Heart right ventricle (tissue), 16 donors: ENCODE data around the gene CNPY3. TPM values are rescaled to one million over a fixed set of nuclear protein-coding genes. Genes with fewer than 3 reads are reported as not detected.

Experiments
- ATAC-seq, 8 donors: fragments of 200-7000 bp; cut with Tn5 transposase; one replicate each; pipeline ENCODE4 v1.9.1; 2020; ENCODE audit warnings: mild to moderate bottlenecking in 8 of 8, moderate library complexity in 8 of 8, moderate number of reproducible peaks in 1 of 8
- DNase-seq, 2 donors: peaks; one replicate each; pipeline ENCODE4 v3.0.0-alpha.2; 2020
- H3K27ac ChIP-seq, 10 donors: fragments of 200-600 bp; sonication (generic) in 2 of 10; one replicate each; pipeline versions ENCODE4 v1.5.0 to v1.8.0; 2020 to 2022; ENCODE audit warnings: mild to moderate bottlenecking in 3 of 10
- H3K27me3 ChIP-seq, 7 donors: fragments of 200-600 bp; one replicate each; pipeline ENCODE4 v1.8.0; 2021 to 2022; ENCODE audit warnings: mild to moderate bottlenecking in 2 of 7
- H3K36me3 ChIP-seq, 9 donors: fragments of 200-600 bp; sonication (generic) in 1 of 9; one replicate each; pipeline versions ENCODE4 v1.5.0 to v1.8.0; 2020 to 2022; ENCODE audit warnings: mild to moderate bottlenecking in 2 of 9
- H3K4me1 ChIP-seq, 9 donors: fragments of 200-600 bp; sonication (generic) in 1 of 9; one replicate each; pipeline versions ENCODE4 v1.5.0 to v1.8.0; 2020 to 2022; ENCODE audit warnings: mild to moderate bottlenecking in 4 of 9
- H3K4me3 ChIP-seq, 10 donors: fragments of 200-600 bp; sonication (generic) in 2 of 10; one replicate each; pipeline versions ENCODE4 v1.5.0 to v1.8.0; 2020 to 2022; ENCODE audit warnings: mild to moderate bottlenecking in 7 of 10, moderate library complexity in 2 of 10
- H3K9me3 ChIP-seq, 11 donors: fragments of 200-600 bp in 10 of 11; sonication (generic) in 2 of 11; one replicate each; pipeline versions ENCODE4 v1.5.0 to v1.8.0; 2013 to 2022; ENCODE audit warnings: mild to moderate bottlenecking in 2 of 11, control low read depth in 1 of 11, moderate library complexity in 1 of 11
- WGBS, 2 donors: extraction: QIAGEN DNeasy Blood & Tissue Kit; methylation state at CpG; one replicate each; pipeline ENCODE4 v1.1.7; 2013; ENCODE audit warnings: inconsistent platforms in 1 of 2; 5-methylcytosine and 5-hydroxymethylcytosine counted together
- intact Hi-C, 10 donors: fragments of 100-400 bp; cut with DNase I; formaldehyde crosslinking; loops; one replicate each; pipeline versions ENCODE4 v1.11.1 to v1.14.2; 2022
- polyA plus RNA-seq, 2 donors: library from polyadenylated mRNA; stranded (reverse); fragments of 200-250 nt; gene quantifications; one replicate each; pipeline ENCODE4 v1.2.3, GENCODE V29; 2013
- total RNA-seq, 10 donors: library from RNA; stranded (reverse); fragmentation: NEBNext Ultra II Directional in 3 of 10; extraction: Animal tissue kit (Norgen Biotek cat#: 25700) in 3 of 10; gene quantifications; one replicate each; pipeline versions ENCODE4 v1.2.1 to v1.2.4, GENCODE V29; 2021 to 2023
- TF ChIP-seq, protein P1 (sequence below), 9 donors: fragments of 200-600 bp; sonication (generic) in 2 of 9; IDR thresholded peaks; one replicate each; pipeline versions ENCODE4 v1.5.0 to v1.8.0; 2021 to 2022; ENCODE audit warnings: antibody characterized with exemption in 9 of 9, mild to moderate bottlenecking in 5 of 9, moderate library complexity in 1 of 9
- donor health status: Arrhythmogenic right ventricular cardiomyopathy.
- donor health status: ischemic (EF 13 %, LVEDD 7.1; RV severe dilation, severe dysfunction).
- donor health status: healthy with polysubstance abuse.
- donor health status: DM: no; HTN: yes; CAD: no.
- donor health status: DM: no; HTN: no; CAD: no.
- donor health status: ischemic (EF 25% LVEDD 6.9; RV normal size, moderate dysfunction).
- donor health status: ischemic (EF 25% LVEDD 5.7; RV mildly dilated, moderate dysfunction).
- donor health status: healthy.
- donor health status: DM: yes; HTN: yes; CAD: no.
- donor health status: Ischemic cardiomyopathy.
- donor health status: ischemic (EF 35%, LVEDD 5.7; RV mildly dilated, moderate dysfunction).
- donor health status: nonischemic (EF 11% LVEDD 7.7; RV severe dilation, severe dysfunction).
- donor health status: DM: yes; HTN: yes; CAD: no.
- donor health status: PGD.
- donor health status: ischemic (EF 29% LVEDD 5.4; RV normal size, mild dysfunction).
- donor health status: nonischemic (EF 23%, LVEDD 6.1; RV moderate dilation, normal function).

Gene CNPY3
- total and polyA plus RNA-seq, 12 donors: 10.4 to 40.4 (median 15.9) TPM

- intact Hi-C loops: loop anchor here in 8 of 10 donors (2.0 to 10.0 kb wide), 7 partner anchors 70 to 428 kb away; partner anchors contain the start of genes CUL7 (in 1 of the 8), KLC4 (in 1 of the 8), KLHDC3 (in 1 of the 8) and MEA1 (in 1 of the 8)
- H3K27me3 ChIP-seq: no peaks in the 10 kb centered on the region
- no peak overlapping the region for H3K4me3 ChIP-seq
- 85 to 94% methylated on average over 10 of the region's 10 CpGs for WGBS, 2 donors
- H3K9me3 ChIP-seq: no peaks in the 10 kb centered on the region
- DNase-seq: no peak
- peaks cover 0 to 36% (median 10%) of the 10 kb centered on the region in 9 donors for H3K4me1 ChIP-seq
- no peak overlapping the region for H3K27ac ChIP-seq
- TF ChIP-seq, protein P1, sequence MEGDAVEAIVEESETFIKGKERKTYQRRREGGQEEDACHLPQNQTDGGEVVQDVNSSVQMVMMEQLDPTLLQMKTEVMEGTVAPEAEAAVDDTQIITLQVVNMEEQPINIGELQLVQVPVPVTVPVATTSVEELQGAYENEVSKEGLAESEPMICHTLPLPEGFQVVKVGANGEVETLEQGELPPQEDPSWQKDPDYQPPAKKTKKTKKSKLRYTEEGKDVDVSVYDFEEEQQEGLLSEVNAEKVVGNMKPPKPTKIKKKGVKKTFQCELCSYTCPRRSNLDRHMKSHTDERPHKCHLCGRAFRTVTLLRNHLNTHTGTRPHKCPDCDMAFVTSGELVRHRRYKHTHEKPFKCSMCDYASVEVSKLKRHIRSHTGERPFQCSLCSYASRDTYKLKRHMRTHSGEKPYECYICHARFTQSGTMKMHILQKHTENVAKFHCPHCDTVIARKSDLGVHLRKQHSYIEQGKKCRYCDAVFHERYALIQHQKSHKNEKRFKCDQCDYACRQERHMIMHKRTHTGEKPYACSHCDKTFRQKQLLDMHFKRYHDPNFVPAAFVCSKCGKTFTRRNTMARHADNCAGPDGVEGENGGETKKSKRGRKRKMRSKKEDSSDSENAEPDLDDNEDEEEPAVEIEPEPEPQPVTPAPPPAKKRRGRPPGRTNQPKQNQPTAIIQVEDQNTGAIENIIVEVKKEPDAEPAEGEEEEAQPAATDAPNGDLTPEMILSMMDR (IDR thresholded peaks at IDR 0.05): no peak
- no peaks in the 10 kb centered on the region for H3K36me3 ChIP-seq
- no peak for ATAC-seq
Measured at GRCh38 chr6:42904467-42904866, 24.8 kb upstream of the CNPY3 start.

GRCh38 chr6:42907336-42907735 lies 21.9 kb upstream of the CNPY3 start:
- intact Hi-C loops: loop anchor here in 2 of 10 donors (10.0 kb wide), 2 partner anchors 67 to 147 kb away; partner anchors contain the start of genes CUL7 (in 1 of the 2), KLC4 (in 1 of the 2), MRPL2 (in 1 of the 2) and PEX6 (in 1 of the 2)

GRCh38 chr6:42909835-42910234 lies 19.4 kb upstream of the CNPY3 start:
- no peaks in the 10 kb centered on the region for H3K36me3 ChIP-seq
- H3K9me3 ChIP-seq: no peaks in the 10 kb centered on the region
- peaks cover 0 to 22% (median 16%) of the 10 kb centered on the region in 7 donors for H3K27me3 ChIP-seq
- peaks cover 0 to 16% (median 7%) of the 10 kb centered on the region in 9 donors for H3K4me1 ChIP-seq
- 84 to 89% methylated on average over 10 of the region's 10 CpGs for WGBS, 2 donors
- H3K4me3 ChIP-seq: no peak overlapping the region
- ATAC-seq: no peak
- H3K27ac ChIP-seq: no peak overlapping the region
- TF ChIP-seq, protein P1 (IDR thresholded peaks at IDR 0.05): no peak
- no peak for DNase-seq
- intact Hi-C loops: loop anchor here in 2 of 10 donors (10.0 kb wide), 3 partner anchors 65 to 145 kb away; partner anchors contain the start of genes CUL7 (in 1 of the 2), KLC4 (in 1 of the 2), MRPL2 (in 1 of the 2) and PEX6 (in 1 of the 2)

More at GRCh38 chr6:42907336-42907735, 21.9 kb upstream of the CNPY3 start:
- DNase-seq: peak in 1 of 2 donors; percentile 33
- H3K4me1 ChIP-seq: peaks cover 0 to 25% (median 7%) of the 10 kb centered on the region in 9 donors
- no peaks in the 10 kb centered on the region for H3K9me3 ChIP-seq
- WGBS, 2 donors: 13 to 19% methylated on average over 5 of the region's 5 CpGs
- H3K4me3 ChIP-seq: no peak overlapping the region
- H3K27ac ChIP-seq: no peak overlapping the region
- no peaks in the 10 kb centered on the region for H3K36me3 ChIP-seq
- peak; percentile 45 to 80 (median 68) for ATAC-seq
- H3K27me3 ChIP-seq: peaks cover 0 to 16% (median 12%) of the 10 kb centered on the region in 7 donors
- TF ChIP-seq, protein P1 (IDR thresholded peaks at IDR 0.05): no peak

DNA sequence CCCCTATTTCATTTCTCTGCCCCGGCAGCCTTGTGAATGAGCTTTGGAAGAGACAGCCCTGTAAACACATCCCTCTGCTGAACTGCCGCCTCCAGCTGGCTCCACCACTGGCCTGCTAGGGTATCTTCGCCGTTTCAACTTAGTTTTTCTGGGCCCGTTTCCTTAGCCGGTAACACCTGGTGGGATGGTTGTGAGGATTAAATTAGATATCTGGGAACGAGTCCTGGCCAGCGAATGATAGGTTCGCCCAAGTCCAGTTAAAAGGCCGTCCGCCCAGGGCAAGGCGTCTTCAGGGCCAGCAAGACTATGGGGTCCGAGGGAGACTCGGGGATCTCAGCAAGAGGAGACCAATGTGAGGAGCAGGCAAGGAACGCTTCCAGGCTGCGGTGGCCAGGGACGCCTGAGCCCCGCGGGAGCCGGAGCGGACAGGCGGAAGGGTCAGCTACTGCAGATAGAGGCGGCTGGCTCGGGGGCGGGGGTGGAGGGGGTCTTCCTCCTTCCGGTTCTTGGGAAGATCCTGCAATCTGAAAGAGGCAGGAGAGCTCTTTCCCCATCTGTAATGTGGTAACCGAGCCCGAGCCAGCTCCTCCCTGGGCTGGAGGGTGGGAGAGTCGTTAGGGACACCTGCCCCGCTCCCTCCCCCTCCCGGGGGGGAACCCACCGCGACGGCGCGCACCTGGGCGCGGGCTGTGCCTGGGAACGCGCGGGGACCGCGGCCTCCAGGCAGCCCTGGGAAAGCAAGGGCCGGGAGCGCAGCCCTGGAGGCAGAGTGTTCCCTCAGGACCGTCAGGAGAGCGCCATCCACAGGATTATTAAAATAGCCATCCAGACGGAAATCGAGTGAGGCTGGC lies 17.9 kb upstream of the CNPY3 start:
- Histone ChIP-seq H3K9me3 (no peaks in the 10 kb centered on the region), H3K27me3 (peaks cover 0 to 31% (median 19%) of the 10 kb centered on the region in 7 donors), H3K4me1 (peaks cover 0 to 16% (median 7%) of the 10 kb centered on the region in 9 donors), H3K36me3 (no peaks in the 10 kb centered on the region), H3K4me3 (peak overlapping the region in 8 of 10 donors; percentile 7 to 39 (median 36)), H3K27ac (no peak overlapping the region)
- TF ChIP-seq, protein P1 (IDR thresholded peaks at IDR 0.05): no peak
- ATAC-seq (no peak), DNase-seq (no peak)
- WGBS, 2 donors: 9 to 10% methylated on average over 49 of the region's 49 CpGs
- intact Hi-C loops: loop anchor here in 1 of 10 donors (10.0 kb wide), 1 partner anchor 93 kb away; no protein-coding TSS in a partner anchor
